ENCODE data around the gene CCDC91. TPM values are rescaled to one million over a fixed set of nuclear protein-coding genes. Genes with fewer than 3 reads are reported as not detected.

CCDC91 gene
- total RNA-seq: 10 to 100 TPM; 24.3 to 65.2 (median 34.3) TPM

GRCh38 chr12:28190321-28191050 lies at the start of gene CCDC91:
CCDC91 (plus strand) TSS chr12:28190456; CDS start chr12:28257216, 66,760 bp downstream.
- Histone ChIP-seq H3K4me1 (peaks cover 0 to 16% (median 2%) of the 10 kb centered on the region in 4 donors), H3K27ac (peak within 1 kb of the TSS; percentile 94 to 98 (median 96)), H3K4me3 (peak within 1 kb of the TSS; percentile 84 to 94 (median 89)), H3K9me3 (no peaks in the 10 kb centered on the region), H3K27me3 (no peaks in the 10 kb centered on the region), H3K36me3 (no peaks in the 10 kb centered on the region)
- peak in 1 of 6 experiments; percentile 15 for TF ChIP-seq CTCF (IDR thresholded peaks at IDR 0.05)
- TF ChIP-seq POLR2A (IDR thresholded peaks at IDR 0.05): peak; percentile 37 to 41
- peak; percentile 89 to 94 (median 90) for DNase-seq

- Histone ChIP-seq H3K27ac (no peak overlapping the region), H3K4me3 (no peak overlapping the region), H3K4me1 (no peaks in the 10 kb centered on the region), H3K36me3 (no peaks in the 10 kb centered on the region), H3K27me3 (no peaks in the 10 kb centered on the region), H3K9me3 (no peaks in the 10 kb centered on the region)
- TF ChIP-seq POLR2A (IDR thresholded peaks at IDR 0.05): no peak
- no peak for TF ChIP-seq CTCF (IDR thresholded peaks at IDR 0.05)
- no peak for DNase-seq
These were observed 46.2 kb upstream of the CCDC91 start for GRCh38 chr12:28144059-28144458.

GRCh38 chr12:28144532-28144931 lies 45.7 kb upstream of the CCDC91 start:
- TF ChIP-seq POLR2A (IDR thresholded peaks at IDR 0.05) (no peak), CTCF (IDR thresholded peaks at IDR 0.05) (no peak)
- H3K36me3 ChIP-seq: no peaks in the 10 kb centered on the region
- H3K27ac ChIP-seq: no peak overlapping the region
- no peaks in the 10 kb centered on the region for H3K4me1 ChIP-seq
- H3K4me3 ChIP-seq: no peak overlapping the region
- H3K27me3 ChIP-seq: no peaks in the 10 kb centered on the region
- H3K9me3 ChIP-seq: no peaks in the 10 kb centered on the region
- no peak for DNase-seq

DNA sequence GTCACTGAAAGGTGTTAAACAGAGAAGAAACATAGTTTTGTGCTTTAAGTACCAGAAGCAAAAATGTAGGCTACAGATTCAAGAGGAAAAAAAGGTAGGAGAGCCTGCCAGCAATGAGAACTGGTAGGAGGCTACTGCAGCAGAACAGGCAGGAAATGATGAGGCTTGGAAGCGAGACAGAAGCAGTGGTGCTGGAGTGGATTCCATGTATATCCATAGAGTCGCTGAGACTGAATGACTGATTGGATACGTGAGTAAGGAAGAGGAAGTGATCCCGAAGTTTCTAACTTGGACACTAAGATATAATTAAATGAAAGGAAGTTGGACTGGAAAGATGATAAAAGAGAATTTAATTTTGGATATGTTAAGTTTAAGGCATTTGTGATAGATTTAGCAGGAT lies 45.0 kb upstream of the CCDC91 start:
- Histone ChIP-seq H3K4me1 (no peaks in the 10 kb centered on the region), H3K9me3 (no peaks in the 10 kb centered on the region), H3K27me3 (no peaks in the 10 kb centered on the region), H3K4me3 (no peak overlapping the region), H3K36me3 (no peaks in the 10 kb centered on the region), H3K27ac (no peak overlapping the region)
- no peak for DNase-seq
- TF ChIP-seq CTCF (IDR thresholded peaks at IDR 0.05): no peak
- no peak for TF ChIP-seq POLR2A (IDR thresholded peaks at IDR 0.05)

DNA sequence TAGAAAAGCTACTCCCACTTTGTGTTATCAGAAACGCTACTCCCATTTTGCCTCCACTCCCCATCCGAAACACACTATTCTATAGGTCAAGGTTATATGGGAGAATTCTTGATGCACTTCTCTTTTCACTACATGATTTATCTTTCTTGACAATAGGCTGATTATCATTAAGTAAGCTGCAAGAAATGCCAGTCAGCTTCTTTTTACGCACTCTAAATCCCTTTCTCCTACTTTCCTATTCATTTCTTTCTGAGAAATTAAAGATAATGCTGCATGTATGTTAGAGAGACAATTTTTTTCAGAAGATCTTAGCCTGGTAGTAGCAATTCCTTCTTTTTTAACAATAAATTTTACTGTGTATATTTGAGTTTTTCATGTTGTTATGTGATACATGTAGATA lies 41.0 kb upstream of the CCDC91 start:
- Histone ChIP-seq H3K9me3 (no peaks in the 10 kb centered on the region), H3K36me3 (no peaks in the 10 kb centered on the region), H3K4me3 (no peak overlapping the region), H3K27ac (no peak overlapping the region), H3K4me1 (no peaks in the 10 kb centered on the region), H3K27me3 (no peaks in the 10 kb centered on the region)
- no peak for DNase-seq
- TF ChIP-seq POLR2A (IDR thresholded peaks at IDR 0.05) (no peak), CTCF (IDR thresholded peaks at IDR 0.05) (no peak)

All from Peyer's patch (tissue), 4 donors.